GM12878 (cell line): ENCODE data around the gene SOCS1. TPM values are rescaled to one million over a fixed set of nuclear protein-coding genes. Genes with fewer than 3 reads are reported as not detected.

Experiments used
- ATAC-seq: fragments of 200-7000 bp; cut with Tn5 transposase; 3 replicates; pipeline ENCODE4 v1.9.1; 2020; ENCODE audit warnings: mild to moderate bottlenecking, moderate library complexity
- BruUV-seq: library from RNA; stranded (reverse); fragments of 400-500 nt; replicated peaks from 2 replicates; lab custom pipeline; 2021; lab: Mats Ljungman, UMichigan
- CTCF ChIA-PET: fragments of 300-600 bp; sonication (Branson Sonifier 250); formaldehyde crosslinking; extraction: SDS; loops from one replicate; lab custom pipeline; 2021; ENCODE audit warnings: inconsistent platforms; lab: Yijun Ruan, JAX
- POLR2A ChIA-PET: fragments of 350-600 bp; formaldehyde crosslinking; extraction: SDS; loops from one replicate; lab custom pipeline; 2021; ENCODE audit warnings: inconsistent platforms; lab: Charles Lee
- RAD21 ChIA-PET: fragments of 300-600 bp; sonication (Branson Sonifier 250); formaldehyde crosslinking; loops from one replicate; lab custom pipeline; 2023; ENCODE audit warnings: antibody characterized with exemption; ENCODE audit not compliant: unreplicated experiment; lab: Charles Lee
- SMC1A ChIA-PET: fragments of 300-600 bp; sonication (Branson Sonifier 250); formaldehyde crosslinking; loops from one replicate; lab custom pipeline; 2023; ENCODE audit not compliant: unreplicated experiment, uncharacterized antibody; lab: Charles Lee
- DNase-seq: peaks from one replicate; pipeline ENCODE4 v3.0.0-alpha.2; 2011; ENCODE audit warnings: low read depth, low spot score
- FAIRE-seq: peaks from 3 replicates; lab custom pipeline; 2011; peaks lifted over from hg19 to GRCh38; lab: Jason Lieb, UNC
- H2AFZ ChIP-seq: 2 replicates; pipeline ENCODE4 v1.6.0; 2011; ENCODE audit warnings: low read depth, low read length, control low read depth; ENCODE audit not compliant: control insufficient read depth
- H3K27ac ChIP-seq: 2 replicates; pipeline ENCODE4 v1.5.1; 2011; ENCODE audit warnings: control low read depth; ENCODE audit not compliant: control insufficient read depth, insufficient read depth
- H3K27me3 ChIP-seq, 2 experiments: replicated peaks in 1 of 2; 2 replicates each; pipeline versions ENCODE4 v1.6.0 to v1.6.1; 2011; ENCODE audit warnings: low read length in 1 of 2; ENCODE audit not compliant: control insufficient read depth in 2 of 2, insufficient read depth in 2 of 2
- H3K36me3 ChIP-seq, 2 experiments: 2 replicates each; pipeline ENCODE4 v1.5.1; 2011; ENCODE audit warnings: low read length in 1 of 2; ENCODE audit not compliant: control insufficient read depth in 2 of 2, insufficient read depth in 2 of 2
- H3K4me1 ChIP-seq: 2 replicates; pipeline ENCODE4 v1.6.1; 2011; ENCODE audit warnings: mild to moderate bottlenecking, low read length, moderate library complexity, mixed read lengths; ENCODE audit not compliant: control insufficient read depth, insufficient read depth
- H3K4me2 ChIP-seq: 2 replicates; pipeline ENCODE4 v1.6.0; 2011; ENCODE audit warnings: control low read depth; ENCODE audit not compliant: control insufficient read depth, insufficient read depth
- H3K4me3 ChIP-seq: fragments of 200-600 bp; sonication (generic); 2 replicates; pipeline ENCODE4 v1.5.1; 2016
- H3K79me2 ChIP-seq: 2 replicates; pipeline ENCODE4 v1.6.0; 2011; ENCODE audit warnings: low read length; ENCODE audit not compliant: control insufficient read depth, insufficient read depth
- H3K9ac ChIP-seq: 2 replicates; pipeline ENCODE4 v1.8.0; 2011; ENCODE audit warnings: low read length, control low read depth, mixed read lengths; ENCODE audit not compliant: control insufficient read depth, insufficient read depth
- H3K9me3 ChIP-seq: replicated peaks from 3 replicates; pipeline ENCODE4 v1.5.1; 2011; ENCODE audit warnings: mild to moderate bottlenecking, low read length; ENCODE audit not compliant: control insufficient read depth, insufficient read depth
- H4K20me1 ChIP-seq: 2 replicates; pipeline ENCODE4 v1.6.0; 2011; ENCODE audit not compliant: control insufficient read depth, insufficient read depth
- ASH2L ChIP-seq: fragments of 300-600, 200-600 bp; sonication (generic); IDR thresholded peaks from 2 replicates; pipeline ENCODE4 v1.6.1; 2017; ENCODE audit warnings: low read depth, mild to moderate bottlenecking, borderline replicate concordance
- BRCA1 ChIP-seq: IDR thresholded peaks from 2 replicates; pipeline ENCODE4 v1.6.1; 2011; ENCODE audit warnings: low read depth, low read length, improper control_type of control experiment
- CEBPB ChIP-seq, 2 experiments: fragments of 150-350 bp in 1 of 2; IDR thresholded peaks; 2 replicates each; pipeline ENCODE4 v1.6.1; 2012 to 2014; ENCODE audit warnings: low read depth in 2 of 2, low read length in 2 of 2, borderline replicate concordance in 1 of 2, inconsistent platforms in 1 of 2
- CREB1 ChIP-seq: IDR thresholded peaks from 2 replicates; pipeline ENCODE4 v1.6.1; 2012; ENCODE audit warnings: low read depth, mild to moderate bottlenecking, inconsistent platforms
- IKZF2 ChIP-seq, 2 experiments: fragments of 450-650 bp; IDR thresholded peaks; 2 replicates each; pipeline ENCODE4 v1.6.1; 2017; ENCODE audit warnings: mild to moderate bottlenecking in 2 of 2, moderate library complexity in 2 of 2
- KAT2A ChIP-seq: conservative IDR thresholded peaks from 2 replicates; pipeline ENCODE4 v1.6.1; 2011; ENCODE audit warnings: low read depth, low read length; ENCODE audit not compliant: control insufficient read depth
- MTA2 ChIP-seq: fragments of 450-650 bp; IDR thresholded peaks from 2 replicates; pipeline ENCODE4 v1.6.1; 2016; ENCODE audit warnings: low read depth, mild to moderate bottlenecking, moderate library complexity
- RUNX3 ChIP-seq: IDR thresholded peaks from 2 replicates; pipeline ENCODE4 v1.6.1; 2012; ENCODE audit warnings: low read length, inconsistent platforms
- SPI1 ChIP-seq: IDR thresholded peaks from 2 replicates; pipeline ENCODE4 v1.6.1; 2011; ENCODE audit warnings: low read depth, mild to moderate bottlenecking, low read length, moderate library complexity, borderline replicate concordance; ENCODE audit not compliant: insufficient read depth
- ZBED1 ChIP-seq: IDR thresholded peaks from 2 replicates; pipeline ENCODE4 v1.6.1; 2016; ENCODE audit warnings: borderline replicate concordance
- ZNF217 ChIP-seq: fragments of 450-650 bp; IDR thresholded peaks from 2 replicates; pipeline ENCODE4 v1.6.1; 2017; ENCODE audit warnings: antibody characterized with exemption, mild to moderate bottlenecking
- WGBS: methylation state at CpG from one replicate; pipeline ENCODE4 v1.1.6; 2016; ENCODE audit warnings: low lambda C conversion rate; ENCODE audit not compliant: insufficient replicate concordance, insufficient coverage; ENCODE audit errors: missing lambda C conversion rate; 5-methylcytosine and 5-hydroxymethylcytosine counted together
- in situ Hi-C: fragments of 300-500 bp; cut with MboI; formaldehyde crosslinking; loops from 9 replicates; pipeline ENCODE4 v1.14.3; 2018; ENCODE audit warnings: mixed read lengths
- intact Hi-C: fragments of 100-400 bp; cut with micrococcal nuclease; formaldehyde crosslinking; loops from one replicate; pipeline ENCODE4 v1.14.2; 2022; ENCODE audit not compliant: unreplicated experiment
- polyA plus RNA-seq, 11 experiments: library from polyadenylated mRNA; depleted of rRNA in 4 of 11; unstranded in 6 of 11; stranded (reverse) in 5 of 11; fragments of >200 nt; fragmentation: Nextera tagmentation in 4 of 11; fragmentation: Illumina TruSeq in 1 of 11; extraction: Ambion mirVana in 4 of 11; extraction: Trizol in 1 of 11; gene quantifications; 1 replicate in 1 of 11; 2 replicates in 10 of 11; pipeline versions ENCODE4 v1.2.1 to v1.2.3, GENCODE V29; 2011 to 2016; ENCODE audit warnings: inconsistent platforms in 2 of 11, missing spikeins in 2 of 11, low read depth in 1 of 11
- total RNA-seq, 4 experiments: library from RNA; depleted of rRNA in 3 of 4; stranded (reverse); fragments of >200 nt in 3 of 4; fragmentation: Illumina TruSeq in 1 of 4; extraction: Trizol in 1 of 4; gene quantifications; 2 replicates each; pipeline versions ENCODE4 v1.2.1 to v1.2.3, GENCODE V29; 2013 to 2021
- TF ChIP-seq, protein P1 (sequence below): IDR thresholded peaks from 2 replicates; pipeline ENCODE4 v1.6.1; 2011; ENCODE audit warnings: borderline replicate concordance, low read depth, mild to moderate bottlenecking, moderate library complexity, mixed read lengths, low read length; ENCODE audit not compliant: insufficient read depth; ENCODE audit errors: extremely low read length
- TF ChIP-seq, protein P2 (sequence below): fragments of 450-650 bp; IDR thresholded peaks from 2 replicates; pipeline ENCODE4 v1.6.1; 2017; ENCODE audit warnings: mild to moderate bottlenecking, moderate library complexity
- TF ChIP-seq, protein P3 (sequence below): fragments of 450-650 bp; IDR thresholded peaks from 2 replicates; pipeline ENCODE4 v1.6.1; 2016; ENCODE audit warnings: mild to moderate bottlenecking
- TF ChIP-seq, protein P4 (sequence below): IDR thresholded peaks from 2 replicates; pipeline ENCODE4 v1.6.1; 2012; ENCODE audit warnings: low read length, inconsistent platforms

SOCS1 gene
- total and polyA plus RNA-seq, 10 of the 15 experiments (the other 5 are each of a cell fraction or from before 2014, with no cell fraction given), result 0.42 to 39.8 (median 11.2) TPM

DNA sequence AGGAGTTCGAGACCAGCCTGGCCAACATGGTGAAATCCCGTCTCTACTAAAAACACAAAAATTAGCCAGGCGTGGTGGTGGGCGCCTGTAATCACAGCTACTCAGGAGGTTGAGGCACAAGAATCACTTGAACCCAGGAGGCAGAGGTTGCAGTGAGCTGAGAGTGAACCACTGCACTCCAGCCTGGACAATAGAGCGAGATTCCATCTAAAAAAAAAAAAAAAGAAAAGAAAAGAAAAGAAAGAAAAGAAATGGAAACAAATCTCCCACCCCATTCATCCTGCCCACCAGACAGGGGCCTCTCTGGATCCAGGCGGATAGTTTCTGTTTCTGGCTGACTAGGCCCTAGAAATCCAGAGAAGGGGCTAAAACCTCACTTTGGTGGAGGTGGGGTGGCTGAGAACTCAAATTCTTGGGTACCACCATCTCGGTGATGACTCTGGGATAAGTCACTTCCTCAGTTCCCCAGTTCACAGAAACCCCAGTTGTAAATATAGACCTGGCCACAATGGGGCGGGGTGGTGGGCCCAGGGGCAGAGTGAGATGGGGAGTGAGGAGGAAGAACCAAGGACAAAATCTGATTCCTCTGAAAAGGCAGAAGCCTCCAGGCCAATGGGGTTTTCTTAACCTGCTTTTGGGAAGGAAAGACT is 22.2 kb downstream of the SOCS1 start:
- intact Hi-C loops (no loop called here), in situ Hi-C loops (no loop called here)
- H3K4me3 ChIP-seq, result no peak overlapping the region
- H3K4me2 ChIP-seq, result peak overlapping the region; percentile 83
- peak overlapping the region; percentile 74 for H3K27ac ChIP-seq
- peaks cover 26% of the 10 kb centered on the region for H3K4me1 ChIP-seq
- TSS peak; percentile 50 for BruUV-seq
- ChIA-PET CTCF (interaction anchor here (0.6 to 3.2 kb wide), 7 partner anchors 13 to 280 kb away, joined by 3 to 6 read pairs (median 4); no protein-coding TSS in a partner anchor), RAD21 (interaction anchor here (0.7 to 3.0 kb wide), 8 partner anchors 9 to 123 kb away, joined by 3 to 14 read pairs (median 6); partner anchors contain the start of gene SOCS1), SMC1A (interaction anchor here (0.6 to 2.4 kb wide), 9 partner anchors 9 to 188 kb away, joined by 3 to 14 read pairs (median 4); partner anchors contain the start of gene SOCS1), POLR2A (interaction anchor here (0.9 to 2.9 kb wide), 5 partner anchors 20 to 268 kb away, joined by 3 to 11 read pairs (median 3); partner anchors contain the start of gene SOCS1)
- H3K9me3 ChIP-seq, result no peaks in the 10 kb centered on the region
- no peak for DNase-seq
- no peaks in the 10 kb centered on the region for H4K20me1 ChIP-seq
- 16% methylated on average over 7 of the region's 8 CpGs for WGBS
- H3K79me2 ChIP-seq, result no peaks in the 10 kb centered on the region
- ATAC-seq, result peak; percentile 47
- no peak overlapping the region for H3K9ac ChIP-seq
- H3K27me3 ChIP-seq, result no peaks in the 10 kb centered on the region
- no peaks in the 10 kb centered on the region for H3K36me3 ChIP-seq
- FAIRE-seq, result no peak
- H2AFZ ChIP-seq, result no peak overlapping the region
- TF ChIP-seq ZNF217, result 0 out of 2 replicates have a peak, but pooled peaks have one; percentile 16
- no peak for TF ChIP-seq KAT2A
- TF ChIP-seq SPI1, result peak; percentile 27; the same call in 1 of the 2 replicates
- TF ChIP-seq MTA2, result no peak
- peak; percentile 31; the same call in 1 of the 2 replicates for TF ChIP-seq RUNX3
- TF ChIP-seq, protein P1, sequence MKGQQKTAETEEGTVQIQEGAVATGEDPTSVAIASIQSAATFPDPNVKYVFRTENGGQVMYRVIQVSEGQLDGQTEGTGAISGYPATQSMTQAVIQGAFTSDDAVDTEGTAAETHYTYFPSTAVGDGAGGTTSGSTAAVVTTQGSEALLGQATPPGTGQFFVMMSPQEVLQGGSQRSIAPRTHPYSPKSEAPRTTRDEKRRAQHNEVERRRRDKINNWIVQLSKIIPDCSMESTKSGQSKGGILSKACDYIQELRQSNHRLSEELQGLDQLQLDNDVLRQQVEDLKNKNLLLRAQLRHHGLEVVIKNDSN, result no peak
- TF ChIP-seq CREB1, result no peak
- TF ChIP-seq IKZF2 (IDR thresholded peaks at IDR 0.05), result 0 out of 4 replicates have a peak, but pooled peaks of 1 of the 2 experiments have one; percentile 34
- TF ChIP-seq, protein P2, sequence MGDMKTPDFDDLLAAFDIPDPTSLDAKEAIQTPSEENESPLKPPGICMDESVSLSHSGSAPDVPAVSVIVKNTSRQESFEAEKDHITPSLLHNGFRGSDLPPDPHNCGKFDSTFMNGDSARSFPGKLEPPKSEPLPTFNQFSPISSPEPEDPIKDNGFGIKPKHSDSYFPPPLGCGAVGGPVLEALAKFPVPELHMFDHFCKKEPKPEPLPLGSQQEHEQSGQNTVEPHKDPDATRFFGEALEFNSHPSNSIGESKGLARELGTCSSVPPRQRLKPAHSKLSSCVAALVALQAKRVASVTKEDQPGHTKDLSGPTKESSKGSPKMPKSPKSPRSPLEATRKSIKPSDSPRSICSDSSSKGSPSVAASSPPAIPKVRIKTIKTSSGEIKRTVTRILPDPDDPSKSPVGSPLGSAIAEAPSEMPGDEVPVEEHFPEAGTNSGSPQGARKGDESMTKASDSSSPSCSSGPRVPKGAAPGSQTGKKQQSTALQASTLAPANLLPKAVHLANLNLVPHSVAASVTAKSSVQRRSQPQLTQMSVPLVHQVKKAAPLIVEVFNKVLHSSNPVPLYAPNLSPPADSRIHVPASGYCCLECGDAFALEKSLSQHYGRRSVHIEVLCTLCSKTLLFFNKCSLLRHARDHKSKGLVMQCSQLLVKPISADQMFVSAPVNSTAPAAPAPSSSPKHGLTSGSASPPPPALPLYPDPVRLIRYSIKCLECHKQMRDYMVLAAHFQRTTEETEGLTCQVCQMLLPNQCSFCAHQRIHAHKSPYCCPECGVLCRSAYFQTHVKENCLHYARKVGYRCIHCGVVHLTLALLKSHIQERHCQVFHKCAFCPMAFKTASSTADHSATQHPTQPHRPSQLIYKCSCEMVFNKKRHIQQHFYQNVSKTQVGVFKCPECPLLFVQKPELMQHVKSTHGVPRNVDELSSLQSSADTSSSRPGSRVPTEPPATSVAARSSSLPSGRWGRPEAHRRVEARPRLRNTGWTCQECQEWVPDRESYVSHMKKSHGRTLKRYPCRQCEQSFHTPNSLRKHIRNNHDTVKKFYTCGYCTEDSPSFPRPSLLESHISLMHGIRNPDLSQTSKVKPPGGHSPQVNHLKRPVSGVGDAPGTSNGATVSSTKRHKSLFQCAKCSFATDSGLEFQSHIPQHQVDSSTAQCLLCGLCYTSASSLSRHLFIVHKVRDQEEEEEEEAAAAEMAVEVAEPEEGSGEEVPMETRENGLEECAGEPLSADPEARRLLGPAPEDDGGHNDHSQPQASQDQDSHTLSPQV, result no peak
- TF ChIP-seq, protein P3, sequence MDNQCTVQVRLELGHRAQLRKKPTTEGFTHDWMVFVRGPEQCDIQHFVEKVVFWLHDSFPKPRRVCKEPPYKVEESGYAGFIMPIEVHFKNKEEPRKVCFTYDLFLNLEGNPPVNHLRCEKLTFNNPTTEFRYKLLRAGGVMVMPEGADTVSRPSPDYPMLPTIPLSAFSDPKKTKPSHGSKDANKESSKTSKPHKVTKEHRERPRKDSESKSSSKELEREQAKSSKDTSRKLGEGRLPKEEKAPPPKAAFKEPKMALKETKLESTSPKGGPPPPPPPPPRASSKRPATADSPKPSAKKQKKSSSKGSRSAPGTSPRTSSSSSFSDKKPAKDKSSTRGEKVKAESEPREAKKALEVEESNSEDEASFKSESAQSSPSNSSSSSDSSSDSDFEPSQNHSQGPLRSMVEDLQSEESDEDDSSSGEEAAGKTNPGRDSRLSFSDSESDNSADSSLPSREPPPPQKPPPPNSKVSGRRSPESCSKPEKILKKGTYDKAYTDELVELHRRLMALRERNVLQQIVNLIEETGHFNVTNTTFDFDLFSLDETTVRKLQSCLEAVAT, result no peak
- no peak for TF ChIP-seq ASH2L
- no peak for TF ChIP-seq ZBED1
- no peak for TF ChIP-seq CEBPB (IDR thresholded peaks at IDR 0.05; ENCODE audit: borderline replicate concordance in 1 of 2, low read depth in 2 of 2, low read length in 2 of 2)
- TF ChIP-seq, protein P4, sequence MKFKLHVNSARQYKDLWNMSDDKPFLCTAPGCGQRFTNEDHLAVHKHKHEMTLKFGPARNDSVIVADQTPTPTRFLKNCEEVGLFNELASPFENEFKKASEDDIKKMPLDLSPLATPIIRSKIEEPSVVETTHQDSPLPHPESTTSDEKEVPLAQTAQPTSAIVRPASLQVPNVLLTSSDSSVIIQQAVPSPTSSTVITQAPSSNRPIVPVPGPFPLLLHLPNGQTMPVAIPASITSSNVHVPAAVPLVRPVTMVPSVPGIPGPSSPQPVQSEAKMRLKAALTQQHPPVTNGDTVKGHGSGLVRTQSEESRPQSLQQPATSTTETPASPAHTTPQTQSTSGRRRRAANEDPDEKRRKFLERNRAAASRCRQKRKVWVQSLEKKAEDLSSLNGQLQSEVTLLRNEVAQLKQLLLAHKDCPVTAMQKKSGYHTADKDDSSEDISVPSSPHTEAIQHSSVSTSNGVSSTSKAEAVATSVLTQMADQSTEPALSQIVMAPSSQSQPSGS, result no peak
- no peak for TF ChIP-seq BRCA1
